K562 (cell line): ENCODE measurements around the gene GATA5. TPM values are rescaled to one million over a fixed set of nuclear protein-coding genes. Genes with fewer than 3 reads are reported as not detected.

Source experiments
- ATAC-seq: fragments of 200-7000 bp; cut with Tn5 transposase; 3 replicates; pipeline ENCODE4 v1.9.1; 2020; ENCODE audit warnings: moderate library complexity
- BruUV-seq: library from RNA; stranded (reverse); fragments of 400-500 nt; replicated peaks from 2 replicates; lab custom pipeline; 2021; lab: Mats Ljungman, UMichigan
- CTCF ChIA-PET: fragments of 300-600 bp; formaldehyde crosslinking; extraction: SDS; loops from one replicate; lab custom pipeline; 2021; ENCODE audit warnings: low intra/inter-chr PET ratio; lab: Yijun Ruan, JAX
- POLR2A ChIA-PET: fragments of 300-600, 350-650 bp; sonication (Branson Sonifier 250); formaldehyde crosslinking; extraction: SDS; loops from one replicate; lab custom pipeline; 2021; ENCODE audit warnings: antibody characterized with exemption, inconsistent platforms; lab: Yijun Ruan, JAX
- DNase-seq, 4 experiments: peaks; one replicate each; pipeline versions ENCODE4 v3.0.0 to v3.0.0-alpha.2; 2011 to 2018; ENCODE audit warnings: low spot score in 3 of 4, mixed read lengths in 3 of 4; ENCODE audit errors: extremely low read depth in 1 of 4
- FAIRE-seq: peaks from 2 replicates; lab custom pipeline; 2011; peaks lifted over from hg19 to GRCh38; lab: Jason Lieb, UNC
- H2AFZ ChIP-seq: 2 replicates; pipeline ENCODE4 v1.6.0; 2011; ENCODE audit warnings: low read depth, low read length, control low read depth, inconsistent platforms
- H3K27ac ChIP-seq: fragments of 200-600 bp; 3 replicates; pipeline ENCODE4 v1.8.0; 2011; ENCODE audit warnings: low read depth, mild to moderate bottlenecking, control low read depth, inconsistent platforms, low read length, moderate library complexity, mixed read lengths; ENCODE audit errors: extremely low read depth
- H3K27me3 ChIP-seq, 2 experiments: fragments of 300-600 bp in 1 of 2; 2 replicates in 1 of 2; 3 replicates in 1 of 2; pipeline versions ENCODE4 v1.6.0 to v1.8.0; 2011; ENCODE audit warnings: inconsistent platforms in 2 of 2, low read length in 2 of 2, mild to moderate bottlenecking in 1 of 2, mixed read lengths in 1 of 2, moderate library complexity in 1 of 2; ENCODE audit not compliant: control insufficient read depth in 2 of 2, insufficient read depth in 2 of 2
- H3K36me3 ChIP-seq: fragments of 300-600 bp; 3 replicates; pipeline ENCODE4 v1.8.0; 2011; ENCODE audit warnings: mild to moderate bottlenecking, low read length, inconsistent platforms; ENCODE audit not compliant: control insufficient read depth, insufficient read depth
- H3K4me1 ChIP-seq, 2 experiments: fragments of 200-600 bp in 1 of 2; replicated peaks in 1 of 2; 2 replicates in 1 of 2; 3 replicates in 1 of 2; pipeline versions ENCODE4 v1.5.1 to v1.8.0; 2011; ENCODE audit warnings: inconsistent platforms in 2 of 2, low read length in 2 of 2, mild to moderate bottlenecking in 1 of 2, mixed read lengths in 1 of 2, moderate library complexity in 1 of 2; ENCODE audit not compliant: control insufficient read depth in 2 of 2, insufficient read depth in 2 of 2
- H3K4me2 ChIP-seq: 2 replicates; pipeline ENCODE4 v1.6.1; 2011; ENCODE audit warnings: low read length, control low read depth, inconsistent platforms, mixed read lengths; ENCODE audit not compliant: insufficient read depth
- H3K4me3 ChIP-seq: fragments of 200-600 bp; sonication (generic), shearing (Covaris generic); 2 replicates; pipeline ENCODE4 v1.5.1; 2016; ENCODE audit warnings: control low read depth, inconsistent platforms
- H3K79me2 ChIP-seq: fragments of 200-600 bp; 3 replicates; pipeline ENCODE4 v1.8.0; 2011; ENCODE audit warnings: low read length, inconsistent platforms; ENCODE audit not compliant: control insufficient read depth, insufficient read depth
- H3K9ac ChIP-seq, 2 experiments: 2 replicates each; pipeline versions ENCODE4 v1.6.0 to v1.6.1; 2011; ENCODE audit warnings: low read depth in 2 of 2, low read length in 2 of 2, control low read depth in 1 of 2, inconsistent platforms in 1 of 2, mild to moderate bottlenecking in 1 of 2, mixed read lengths in 1 of 2; ENCODE audit not compliant: insufficient read depth in 1 of 2
- H3K9me1 ChIP-seq: one replicate; pipeline ENCODE4 v1.6.0; 2011; ENCODE audit warnings: inconsistent platforms, mild to moderate bottlenecking, low read length, moderate library complexity; ENCODE audit not compliant: control insufficient read depth, insufficient read depth
- H3K9me3 ChIP-seq: replicated peaks from 2 replicates; pipeline ENCODE4 v1.5.1; 2011; ENCODE audit warnings: low read depth, low read length, inconsistent platforms; ENCODE audit not compliant: control insufficient read depth, insufficient read depth
- H4K20me1 ChIP-seq: replicated peaks from 2 replicates; pipeline ENCODE4 v1.6.1; 2011; ENCODE audit warnings: low read length, inconsistent platforms, mixed read lengths; ENCODE audit not compliant: control insufficient read depth, insufficient read depth
- CTCF ChIP-seq, 3 experiments: IDR thresholded peaks in 2 of 3; conservative IDR thresholded peaks in 1 of 3; 2 replicates each; pipeline ENCODE4 v1.5.1; 2011 to 2012; ENCODE audit warnings: low read length in 3 of 3, mild to moderate bottlenecking in 3 of 3, control low read depth in 2 of 3, improper control_type of control experiment in 1 of 3, inconsistent platforms in 1 of 3, low read depth in 1 of 3, mixed read lengths in 1 of 3, moderate library complexity in 1 of 3; ENCODE audit not compliant: insufficient read depth in 2 of 3
- DEAF1 ChIP-seq: fragments of 450-650 bp; formaldehyde crosslinking; IDR thresholded peaks from 2 replicates; pipeline ENCODE4 v1.4.0; 2020; ENCODE audit warnings: mild to moderate bottlenecking, moderate library complexity
- EHMT2 ChIP-seq: fragments of 450-650 bp; IDR thresholded peaks from 2 replicates; pipeline ENCODE4 v1.6.1; 2018; ENCODE audit warnings: antibody characterized with exemption
- ESRRA ChIP-seq: fragments of 450-650 bp; IDR thresholded peaks from 2 replicates; pipeline ENCODE4 v1.6.1; 2014; ENCODE audit warnings: low read depth, mild to moderate bottlenecking, moderate library complexity, borderline replicate concordance
- HEY1 ChIP-seq: fragments of 250-450 bp; sonication (Bioruptor Pico); IDR thresholded peaks from 2 replicates; pipeline ENCODE4 v1.5.0; 2020; ENCODE audit warnings: mild to moderate bottlenecking, moderate library complexity, borderline replicate concordance
- ZC3H4 ChIP-seq: sonication (generic); formaldehyde crosslinking; IDR thresholded peaks from 2 replicates; pipeline ENCODE4 v1.9.0; 2021; ENCODE audit warnings: missing genetic modification reagents, borderline replicate concordance
- ZNF584 ChIP-seq: fragments of 200-800 bp; sonication (Bioruptor generic); IDR thresholded peaks from 2 replicates; pipeline ENCODE4 v1.6.1; 2016; ENCODE audit warnings: low read depth, mild to moderate bottlenecking, missing genetic modification characterization, missing compliant biosample characterization
- WGBS: fragments of 100-300 bp; shearing (Covaris generic); methylation state at CpG from one replicate; pipeline ENCODE4 v1.1.6; 2016; ENCODE audit warnings: low coverage, mixed read lengths; ENCODE audit not compliant: insufficient coverage; ENCODE audit errors: missing lambda C conversion rate; 5-methylcytosine and 5-hydroxymethylcytosine counted together
- in situ Hi-C: fragments of 300-500 bp; cut with MboI; formaldehyde crosslinking; loops from 4 replicates; pipeline ENCODE4 v1.15.0; 2018; ENCODE audit warnings: inconsistent platforms, mixed read lengths
- intact Hi-C: fragments of 100-400 bp; cut with micrococcal nuclease; formaldehyde crosslinking; loops from 2 replicates; pipeline ENCODE4 v1.14.2; 2022
- polyA plus RNA-seq, 8 experiments: library from polyadenylated mRNA; depleted of rRNA in 4 of 8; stranded (reverse) in 5 of 8; unstranded in 3 of 8; fragments of >200 nt; fragmentation: Nextera tagmentation in 2 of 8; fragmentation: Illumina TruSeq in 1 of 8; extraction: Ambion mirVana in 2 of 8; extraction: Trizol in 1 of 8; gene quantifications; 2 replicates each; pipeline versions ENCODE4 v1.2.1 to v1.2.3, GENCODE V29; 2011 to 2014; ENCODE audit warnings: inconsistent platforms in 1 of 8, missing spikeins in 1 of 8
- total RNA-seq, 7 experiments: library from RNA; depleted of rRNA in 6 of 7; stranded (reverse); fragments of >200 nt in 6 of 7; fragmentation: Illumina TruSeq in 2 of 7; extraction: Trizol in 2 of 7; gene quantifications; 2 replicates each; pipeline versions ENCODE4 v1.2.1 to v1.2.3, GENCODE V29; 2011 to 2021; ENCODE audit warnings: low replicate concordance in 1 of 7

The GATA5 gene
- total and polyA plus RNA-seq, 9 of the 15 experiments (the other 6 are each of a cell fraction or from before 2014, with no cell fraction given): 0.09 to 0.57 (median 0.20) TPM; not detected in 3

GRCh38 chr20:62506791-62507190 lies 31.0 kb upstream of the GATA5 start (continued):
- TF ChIP-seq DEAF1 (CRISPR knock-in tag): no peak
- TF ChIP-seq ZC3H4 (CRISPR knock-in tag): no peak

GRCh38 chr20:62506087-62506486 lies 30.3 kb upstream of the GATA5 start:
- FAIRE-seq (no peak), DNase-seq (no peak)
- in situ Hi-C loops: no loop called here
- Histone ChIP-seq H3K27me3 (no peaks in the 10 kb centered on the region; a peak in 1 of 5 replicates), H3K9ac (0 out of 4 replicates have a peak overlapping the region, but pooled peaks of 1 of the 2 experiments have one; percentile 40), H4K20me1 (0 out of 2 replicates have a peak, but pooled peaks cover 5% of the 10 kb centered on the region), H3K9me1 (no peaks in the 10 kb centered on the region), H3K4me2 (no peak overlapping the region)
- WGBS: 25% methylated on average over 4 of the region's 9 CpGs
- POLR2A ChIA-PET: interaction anchor here (0.6 kb wide), 1 partner anchor 492 kb away, joined by 3 read pairs; no protein-coding TSS in a partner anchor
- CTCF ChIA-PET: no interaction called here
- TF ChIP-seq ESRRA (no peak), HEY1 (CRISPR knock-in tag) (no peak), CTCF (IDR thresholded peaks at IDR 0.05 in 2 of 3, conservative IDR thresholded peaks at IDR 0.05 in 1 of 3; ENCODE audit: insufficient read depth in 2 of 3, low read depth in 1 of 3, low read length in 3 of 3) (peak in 2 of 3 experiments; percentile 12 to 50; a peak in 2 of 6 replicates), ZNF584 (CRISPR knock-in tag) (no peak), EHMT2 (no peak)
- TF ChIP-seq, all 486 proteins: peak for 1
- Histone ChIP-seq H3K4me1 (peaks cover 6 to 62% of the 10 kb centered on the region in 2 experiments; a peak in 4 of 5 replicates), H3K36me3 (no peaks in the 10 kb centered on the region), H3K9me3 (no peaks in the 10 kb centered on the region; the same call in 1 of the 2 replicates), H3K4me3 (no peak overlapping the region), H3K27ac (no peak overlapping the region), H2AFZ (no peak overlapping the region), H3K79me2 (no peaks in the 10 kb centered on the region)
- intact Hi-C loops: no loop called here
- BruUV-seq: no TSS peak
- peak; percentile 60; the same call in 2 of the 3 replicates for ATAC-seq
